HCT116 (cell line): ENCODE results near the gene GARNL3. TPM values are rescaled to one million over a fixed set of nuclear protein-coding genes. Genes with fewer than 3 reads are reported as not detected.

Experiments used
- ATAC-seq: fragments of 200-7000 bp; cut with Tn5 transposase; 2 replicates; pipeline ENCODE4 v1.9.1; 2020; ENCODE audit warnings: mild to moderate bottlenecking, moderate library complexity
- BruUV-seq: library from RNA; stranded (reverse); fragments of 400-500 nt; replicated peaks from 2 replicates; lab custom pipeline; 2021; lab: Mats Ljungman, UMichigan
- CTCF ChIA-PET: fragments of 300-600 bp; sonication (Branson Sonifier 250); formaldehyde crosslinking; loops from one replicate; lab custom pipeline; 2021; ENCODE audit warnings: antibody characterized with exemption; lab: Charles Lee
- POLR2A ChIA-PET: fragments of 300-600, 350-600 bp; sonication (Branson Sonifier 250); formaldehyde crosslinking; loops from one replicate; lab custom pipeline; 2021; ENCODE audit warnings: antibody characterized with exemption; lab: Charles Lee
- RAD21 ChIA-PET, 2 experiments: fragments of 300-600 bp; sonication (Branson Sonifier 250); formaldehyde crosslinking; loops; one replicate each; lab custom pipeline; 2023; ENCODE audit warnings: low total read pairs in 2 of 2; ENCODE audit not compliant: uncharacterized antibody in 2 of 2, unreplicated experiment in 2 of 2, low non-redundant PET in 1 of 2; lab: Charles Lee
- DNase-seq: peaks from one replicate; pipeline ENCODE4 v3.0.0-alpha.2; 2010; ENCODE audit warnings: low read depth, low spot score
- H2AFZ ChIP-seq: fragments of 200-600 bp; shearing (Covaris generic), sonication (generic); 2 replicates; pipeline ENCODE4 v1.6.1; 2017; ENCODE audit warnings: low read depth, mixed run types, mixed read lengths, antibody characterized with exemption, low read length; ENCODE audit not compliant: poor library complexity, severe bottlenecking
- H3K27ac ChIP-seq: 2 replicates; pipeline ENCODE4 v1.5.1; 2012; ENCODE audit warnings: low read depth, low read length
- H3K27me3 ChIP-seq: fragments of 200-600 bp; sonication (generic); 2 replicates; pipeline ENCODE4 v1.6.1; 2016; ENCODE audit warnings: mixed run types, low read length, mixed read lengths; ENCODE audit not compliant: insufficient read depth
- H3K36me3 ChIP-seq, 2 experiments: fragments of 200-500 bp in 1 of 2; fragments of 200-600 bp in 1 of 2; sonication (Bioruptor generic) in 1 of 2; sonication (generic) in 1 of 2; 2 replicates each; pipeline versions ENCODE4 v1.5.1 to v1.6.1; 2014 to 2016; ENCODE audit warnings: low read length in 2 of 2, inconsistent platforms in 1 of 2, mixed read lengths in 1 of 2, mixed run types in 1 of 2; ENCODE audit not compliant: insufficient read depth in 2 of 2, control insufficient read depth in 1 of 2
- H3K4me1 ChIP-seq, 2 experiments: fragments of 200-600 bp in 1 of 2; sonication (generic) in 1 of 2; 2 replicates each; pipeline versions ENCODE4 v1.5.1 to v1.6.1; 2012 to 2017; ENCODE audit warnings: low read length in 2 of 2, inconsistent platforms in 1 of 2, mild to moderate bottlenecking in 1 of 2, mixed read lengths in 1 of 2, mixed run types in 1 of 2, moderate library complexity in 1 of 2; ENCODE audit not compliant: insufficient read depth in 2 of 2, control insufficient read depth in 1 of 2
- H3K4me2 ChIP-seq: fragments of 200-600 bp; sonication (generic); 2 replicates; pipeline ENCODE4 v1.6.1; 2017; ENCODE audit warnings: mixed run types, low read length, mixed read lengths
- H3K4me3 ChIP-seq, 2 experiments: fragments of 200-600 bp in 1 of 2; sonication (generic) in 1 of 2; replicated peaks in 1 of 2; 2 replicates each; pipeline ENCODE4 v1.5.1; 2011 to 2016; ENCODE audit warnings: low read length in 2 of 2, control low read depth in 1 of 2, low read depth in 1 of 2, mild to moderate bottlenecking in 1 of 2, mixed read lengths in 1 of 2, mixed run types in 1 of 2
- H3K79me2 ChIP-seq: fragments of 200-600 bp; sonication (generic); 2 replicates; pipeline ENCODE4 v1.6.1; 2017; ENCODE audit warnings: mild to moderate bottlenecking, mixed run types, low read length, moderate library complexity, mixed read lengths; ENCODE audit not compliant: insufficient read depth
- H3K9ac ChIP-seq: fragments of 200-600 bp; sonication (generic); 2 replicates; pipeline ENCODE4 v1.6.1; 2016; ENCODE audit warnings: low read length, mixed read lengths
- H3K9me2 ChIP-seq: fragments of 200-600 bp; sonication (generic), shearing (Covaris generic); 2 replicates; pipeline ENCODE4 v1.6.1; 2017; ENCODE audit warnings: mixed run types, mild to moderate bottlenecking, moderate library complexity; ENCODE audit not compliant: insufficient read depth
- H3K9me3 ChIP-seq, 2 experiments: fragments of 200-500 bp in 1 of 2; fragments of 200-600 bp in 1 of 2; sonication (Bioruptor generic) in 1 of 2; sonication (generic) in 1 of 2; 2 replicates each; pipeline ENCODE4 v1.6.1; 2014 to 2017; ENCODE audit warnings: low read length in 2 of 2, mixed read lengths in 2 of 2, inconsistent platforms in 1 of 2, low read depth in 1 of 2, mild to moderate bottlenecking in 1 of 2, mixed run types in 1 of 2, moderate library complexity in 1 of 2; ENCODE audit not compliant: control insufficient read depth in 1 of 2, insufficient read depth in 1 of 2
- H4K20me1 ChIP-seq: fragments of 200-600 bp; sonication (generic), shearing (Covaris generic); 2 replicates; pipeline ENCODE4 v1.6.1; 2017; ENCODE audit warnings: mixed run types, mild to moderate bottlenecking, moderate library complexity; ENCODE audit not compliant: insufficient read depth
- CEBPB ChIP-seq: IDR thresholded peaks from 2 replicates; pipeline ENCODE4 v1.6.1; 2012; ENCODE audit warnings: low read depth
- ELF1 ChIP-seq: IDR thresholded peaks from 2 replicates; pipeline ENCODE4 v1.6.1; 2012; ENCODE audit warnings: low read depth, borderline replicate concordance
- JUND ChIP-seq: IDR thresholded peaks from 2 replicates; pipeline ENCODE4 v1.6.1; 2012
- POLR2A ChIP-seq: IDR thresholded peaks from 2 replicates; pipeline ENCODE4 v1.7.0; 2011; ENCODE audit warnings: borderline replicate concordance; ENCODE audit not compliant: insufficient read depth, insufficient read length; ENCODE audit errors: extremely low read depth
- POLR2AphosphoS5 ChIP-seq: IDR thresholded peaks from 2 replicates; pipeline ENCODE4 v1.6.1; 2011; ENCODE audit warnings: mild to moderate bottlenecking, low read depth, low read length, moderate library complexity
- SRF ChIP-seq: IDR thresholded peaks from 2 replicates; pipeline ENCODE4 v1.6.1; 2012; ENCODE audit warnings: low read depth
- TCF7L2 ChIP-seq: IDR thresholded peaks from 2 replicates; pipeline ENCODE4 v1.7.0; 2011; ENCODE audit warnings: borderline replicate concordance, inconsistent platforms; ENCODE audit not compliant: insufficient read depth, insufficient read length; ENCODE audit errors: extremely low read depth
- ZNF274 ChIP-seq: fragments of 200-500 bp; sonication (Bioruptor generic); IDR thresholded peaks from 2 replicates; pipeline ENCODE4 v1.6.1; 2014; ENCODE audit warnings: mild to moderate bottlenecking, low read depth, low read length, inconsistent platforms
- intact Hi-C: fragments of 100-400 bp; cut with micrococcal nuclease; formaldehyde crosslinking; loops from 2 replicates; pipeline ENCODE4 v1.10.0; 2022
- total RNA-seq: library from RNA; stranded (reverse); gene quantifications from one replicate; pipeline ENCODE4 v1.2.1, GENCODE V29; 2021; ENCODE audit not compliant: unreplicated experiment
- TF ChIP-seq, protein P1 (sequence below): IDR thresholded peaks from 2 replicates; pipeline ENCODE4 v1.6.1; 2011; ENCODE audit warnings: mild to moderate bottlenecking, low read length, moderate library complexity; ENCODE audit not compliant: insufficient replicate concordance; ENCODE audit errors: extremely low read depth
- TF ChIP-seq, protein P2 (sequence below): IDR thresholded peaks from 2 replicates; pipeline ENCODE4 v1.6.1; 2012; ENCODE audit warnings: low read depth
- TF ChIP-seq, protein P3 (sequence below): IDR thresholded peaks from 2 replicates; pipeline ENCODE4 v1.6.1; 2012

GARNL3 gene
- total RNA-seq, 1 experiment from 2014 or later, result 8.8 TPM

DNA sequence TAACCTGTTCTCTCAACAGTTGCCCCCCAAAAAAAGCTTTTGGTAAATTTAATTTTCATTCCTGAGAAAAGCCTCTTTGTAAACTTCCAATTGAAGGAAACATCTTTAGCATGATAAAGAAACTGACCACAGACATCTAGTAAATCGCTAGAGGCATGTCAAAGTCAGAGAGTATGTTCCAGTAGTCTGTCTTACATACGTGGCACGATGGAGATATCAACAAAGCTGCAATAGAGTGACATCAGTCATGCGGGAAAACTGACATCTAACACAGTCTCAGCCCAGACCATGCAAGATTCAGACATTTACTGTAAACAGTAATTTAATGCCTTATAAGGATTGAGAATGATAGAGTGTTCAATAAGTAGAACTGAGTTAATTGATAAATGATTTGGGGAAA, 45.1 kb downstream of the GARNL3 start:
- Histone ChIP-seq H3K36me3 (no peaks in the 10 kb centered on the region), H3K9me3 (no peaks in the 10 kb centered on the region), H3K27me3 (no peaks in the 10 kb centered on the region), H3K4me3 (no peak overlapping the region), H3K4me1 (no peaks in the 10 kb centered on the region), H3K79me2 (no peaks in the 10 kb centered on the region), H3K4me2 (no peak overlapping the region), H3K9ac (no peak overlapping the region), H3K27ac (no peak overlapping the region), H3K9me2 (no peaks in the 10 kb centered on the region), H4K20me1 (no peaks in the 10 kb centered on the region), H2AFZ (no peak overlapping the region)
- no peak for ATAC-seq
- intact Hi-C loops, result no loop called here
- POLR2A ChIA-PET, result no interaction called here
- CTCF ChIA-PET, result no interaction called here
- no TSS peak for BruUV-seq
- RAD21 ChIA-PET, result no interaction called here
- DNase-seq, result no peak
- TF ChIP-seq ZNF274 (no peak), POLR2AphosphoS5 (no peak), JUND (no peak), POLR2A (no peak), TCF7L2 (no peak), ELF1 (no peak), SRF (no peak), CEBPB (no peak)
- TF ChIP-seq, protein P1, sequence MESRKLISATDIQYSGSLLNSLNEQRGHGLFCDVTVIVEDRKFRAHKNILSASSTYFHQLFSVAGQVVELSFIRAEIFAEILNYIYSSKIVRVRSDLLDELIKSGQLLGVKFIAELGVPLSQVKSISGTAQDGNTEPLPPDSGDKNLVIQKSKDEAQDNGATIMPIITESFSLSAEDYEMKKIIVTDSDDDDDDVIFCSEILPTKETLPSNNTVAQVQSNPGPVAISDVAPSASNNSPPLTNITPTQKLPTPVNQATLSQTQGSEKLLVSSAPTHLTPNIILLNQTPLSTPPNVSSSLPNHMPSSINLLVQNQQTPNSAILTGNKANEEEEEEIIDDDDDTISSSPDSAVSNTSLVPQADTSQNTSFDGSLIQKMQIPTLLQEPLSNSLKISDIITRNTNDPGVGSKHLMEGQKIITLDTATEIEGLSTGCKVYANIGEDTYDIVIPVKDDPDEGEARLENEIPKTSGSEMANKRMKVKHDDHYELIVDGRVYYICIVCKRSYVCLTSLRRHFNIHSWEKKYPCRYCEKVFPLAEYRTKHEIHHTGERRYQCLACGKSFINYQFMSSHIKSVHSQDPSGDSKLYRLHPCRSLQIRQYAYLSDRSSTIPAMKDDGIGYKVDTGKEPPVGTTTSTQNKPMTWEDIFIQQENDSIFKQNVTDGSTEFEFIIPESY, result no peak
- TF ChIP-seq, protein P2, sequence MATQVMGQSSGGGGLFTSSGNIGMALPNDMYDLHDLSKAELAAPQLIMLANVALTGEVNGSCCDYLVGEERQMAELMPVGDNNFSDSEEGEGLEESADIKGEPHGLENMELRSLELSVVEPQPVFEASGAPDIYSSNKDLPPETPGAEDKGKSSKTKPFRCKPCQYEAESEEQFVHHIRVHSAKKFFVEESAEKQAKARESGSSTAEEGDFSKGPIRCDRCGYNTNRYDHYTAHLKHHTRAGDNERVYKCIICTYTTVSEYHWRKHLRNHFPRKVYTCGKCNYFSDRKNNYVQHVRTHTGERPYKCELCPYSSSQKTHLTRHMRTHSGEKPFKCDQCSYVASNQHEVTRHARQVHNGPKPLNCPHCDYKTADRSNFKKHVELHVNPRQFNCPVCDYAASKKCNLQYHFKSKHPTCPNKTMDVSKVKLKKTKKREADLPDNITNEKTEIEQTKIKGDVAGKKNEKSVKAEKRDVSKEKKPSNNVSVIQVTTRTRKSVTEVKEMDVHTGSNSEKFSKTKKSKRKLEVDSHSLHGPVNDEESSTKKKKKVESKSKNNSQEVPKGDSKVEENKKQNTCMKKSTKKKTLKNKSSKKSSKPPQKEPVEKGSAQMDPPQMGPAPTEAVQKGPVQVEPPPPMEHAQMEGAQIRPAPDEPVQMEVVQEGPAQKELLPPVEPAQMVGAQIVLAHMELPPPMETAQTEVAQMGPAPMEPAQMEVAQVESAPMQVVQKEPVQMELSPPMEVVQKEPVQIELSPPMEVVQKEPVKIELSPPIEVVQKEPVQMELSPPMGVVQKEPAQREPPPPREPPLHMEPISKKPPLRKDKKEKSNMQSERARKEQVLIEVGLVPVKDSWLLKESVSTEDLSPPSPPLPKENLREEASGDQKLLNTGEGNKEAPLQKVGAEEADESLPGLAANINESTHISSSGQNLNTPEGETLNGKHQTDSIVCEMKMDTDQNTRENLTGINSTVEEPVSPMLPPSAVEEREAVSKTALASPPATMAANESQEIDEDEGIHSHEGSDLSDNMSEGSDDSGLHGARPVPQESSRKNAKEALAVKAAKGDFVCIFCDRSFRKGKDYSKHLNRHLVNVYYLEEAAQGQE, result no peak
- TF ChIP-seq, protein P3, sequence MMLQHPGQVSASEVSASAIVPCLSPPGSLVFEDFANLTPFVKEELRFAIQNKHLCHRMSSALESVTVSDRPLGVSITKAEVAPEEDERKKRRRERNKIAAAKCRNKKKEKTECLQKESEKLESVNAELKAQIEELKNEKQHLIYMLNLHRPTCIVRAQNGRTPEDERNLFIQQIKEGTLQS, result no peak
